ENCODE results near the gene RASD1.
"Not testable (repeated sequence)": the region's sequence is repeated elsewhere in the genome, so short reads cannot be mapped to it uniquely, and the experiment has no call there.

The RASD1 gene

GRCh38 chr17:17468217-17469010 is 27.8 kb downstream of the RASD1 start:
- no peak for DNase-seq

GRCh38 chr17:17467720-17468119 is 28.5 kb downstream of the RASD1 start:
- no peak for DNase-seq

DNA sequence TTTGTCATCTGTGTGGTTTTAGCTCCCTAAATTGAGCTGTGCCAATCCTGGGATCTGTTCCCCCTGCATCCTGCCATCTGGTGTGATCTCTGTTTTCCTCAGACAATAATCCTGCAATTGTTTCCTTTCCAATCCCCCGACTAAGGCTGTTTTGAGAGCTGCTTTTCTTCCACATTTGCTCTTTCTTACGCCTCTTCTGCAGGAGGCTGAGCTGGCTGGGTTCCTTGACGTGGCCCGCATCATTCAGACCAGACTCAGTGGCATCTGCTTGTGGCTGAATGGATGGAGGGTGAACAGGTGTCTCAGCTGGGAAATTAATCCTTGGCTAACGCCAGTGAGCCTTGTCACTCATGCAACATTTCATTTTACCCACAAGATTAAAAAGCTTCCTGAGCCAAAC is 29.2 kb downstream of the RASD1 start:
- no peak for DNase-seq

GRCh38 chr17:17466511-17466910 is 29.7 kb downstream of the RASD1 start:
- no peak for DNase-seq

DNA sequence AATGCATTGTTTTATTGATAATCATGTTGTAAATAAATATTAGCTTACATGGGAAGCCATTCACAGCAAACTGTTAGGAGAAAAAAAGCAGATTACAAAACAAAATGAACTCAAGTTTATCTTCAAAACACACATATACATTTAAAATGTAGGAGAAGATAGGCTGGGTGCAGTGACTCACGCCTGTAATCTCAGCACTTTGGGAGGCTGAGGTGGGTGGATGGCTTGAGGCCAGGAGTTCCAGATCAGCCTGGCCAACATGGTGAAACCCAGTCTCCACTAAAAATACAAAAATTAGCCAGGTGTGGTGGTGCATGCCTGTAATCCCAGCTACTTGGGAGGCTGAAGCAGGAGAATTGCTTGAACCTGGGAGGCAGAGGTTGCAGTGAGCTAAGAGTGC is 30.3 kb downstream of the RASD1 start:
- not testable (repeated sequence) for DNase-seq

GRCh38 chr17:17463821-17464220 is 32.4 kb downstream of the RASD1 start:
- DNase-seq: no peak

DNA sequence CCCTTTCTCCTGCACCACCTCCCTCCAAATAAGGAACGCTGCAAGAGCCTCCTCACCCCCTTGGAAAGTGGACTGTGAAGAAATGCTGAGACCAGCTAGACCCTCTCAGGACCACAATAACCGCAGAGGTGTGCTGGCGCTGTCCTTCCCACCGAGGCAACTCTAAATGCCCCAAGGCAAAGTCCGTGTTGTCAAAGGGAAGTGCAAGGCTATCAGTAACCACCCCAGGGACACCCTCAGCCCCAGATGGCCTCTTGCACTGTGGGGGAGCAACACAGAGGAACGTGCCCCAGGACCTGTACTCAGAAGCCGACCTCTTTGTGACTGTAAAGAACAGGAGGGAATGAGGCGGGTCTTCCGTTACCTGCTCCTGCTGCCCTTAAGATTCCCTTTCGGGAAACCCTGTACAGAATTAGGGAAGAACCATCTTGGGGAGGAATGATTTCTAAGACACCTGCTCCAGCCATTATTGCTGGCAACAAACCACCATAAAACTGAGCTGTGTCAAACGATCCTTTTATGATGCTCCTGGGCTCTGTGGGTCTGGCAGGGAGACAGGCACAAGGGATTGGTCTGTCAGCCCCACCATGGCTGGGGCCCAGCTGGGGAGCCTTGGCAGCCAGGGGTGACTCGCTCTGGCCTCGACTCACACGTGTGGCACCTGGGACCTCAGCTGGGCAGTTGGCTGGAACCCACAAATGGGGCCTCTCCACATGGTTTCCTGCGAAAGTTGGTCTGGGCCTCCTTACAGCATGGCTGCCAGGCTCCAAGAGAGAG is 34.0 kb downstream of the RASD1 start:
- no peak for DNase-seq

DNA sequence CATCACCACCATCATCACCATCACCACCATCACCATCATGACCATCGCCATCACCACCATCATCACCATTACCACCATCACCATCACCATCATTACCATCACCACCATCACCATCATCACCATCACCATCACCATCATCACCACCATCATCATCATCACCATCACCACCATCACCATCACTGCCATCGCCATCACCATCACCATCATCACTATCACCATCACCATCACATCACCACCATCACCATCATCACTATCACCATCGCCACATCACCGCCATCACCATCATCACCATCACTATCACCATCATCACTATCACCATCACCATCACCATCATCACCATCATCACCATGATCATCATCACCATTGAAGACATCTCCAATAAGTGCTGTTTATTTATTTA is 36.2 kb downstream of the RASD1 start:
- no peak for DNase-seq

GRCh38 chr17:17457680-17458079 is 38.5 kb downstream of the RASD1 start:
- no peak for DNase-seq

GRCh38 chr17:17456251-17456650 is 39.9 kb downstream of the RASD1 start:
- no peak for DNase-seq

- no peak for DNase-seq
Observed at GRCh38 chr17:17455173-17455572, 41.0 kb downstream of the RASD1 start.

GRCh38 chr17:17454700-17455099 is 41.5 kb downstream of the RASD1 start:
- not testable (repeated sequence) for DNase-seq

GRCh38 chr17:17454276-17454675 is 41.9 kb downstream of the RASD1 start:
- no peak for DNase-seq

DNA sequence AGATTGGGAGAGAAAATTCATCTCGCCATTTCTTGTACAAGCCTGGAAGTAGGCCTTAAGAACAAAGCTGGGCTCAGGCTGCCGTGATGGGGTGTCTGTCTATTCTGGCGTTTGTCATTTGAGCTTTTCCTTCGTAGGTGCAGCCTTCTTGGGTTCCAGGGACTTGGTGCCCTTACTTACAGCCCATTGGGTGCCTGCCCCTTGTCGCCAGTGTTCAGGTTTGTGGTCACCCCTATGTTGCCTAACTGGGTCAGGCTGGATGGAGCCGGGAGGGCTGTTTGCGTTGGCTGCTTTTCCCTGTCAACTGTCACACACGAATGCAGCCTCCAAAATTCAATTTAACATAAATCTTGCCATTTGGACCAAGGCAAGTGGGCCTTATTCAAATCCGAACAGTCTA is 43.1 kb downstream of the RASD1 start:
- no peak for DNase-seq

DNA sequence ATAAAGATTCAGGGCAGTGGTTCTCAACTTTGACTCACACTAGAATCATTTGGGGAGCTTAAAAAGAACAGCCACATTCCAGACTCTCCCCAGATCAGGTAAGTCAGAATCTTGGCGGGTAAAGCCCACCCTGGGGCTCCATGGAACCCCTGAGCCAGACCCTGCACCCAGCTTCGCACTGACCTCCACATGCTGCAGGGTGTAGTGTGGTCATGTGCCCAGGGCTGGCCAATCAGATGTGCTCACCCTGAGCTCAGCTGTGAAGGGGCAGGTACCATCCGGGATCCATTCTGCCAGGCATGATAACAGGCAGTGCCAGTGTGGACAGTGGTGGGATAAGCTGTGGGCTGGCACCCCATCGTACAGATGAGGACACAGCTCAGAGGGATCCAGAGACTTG is 47.5 kb downstream of the RASD1 start:
- DNase-seq: no peak

DNA sequence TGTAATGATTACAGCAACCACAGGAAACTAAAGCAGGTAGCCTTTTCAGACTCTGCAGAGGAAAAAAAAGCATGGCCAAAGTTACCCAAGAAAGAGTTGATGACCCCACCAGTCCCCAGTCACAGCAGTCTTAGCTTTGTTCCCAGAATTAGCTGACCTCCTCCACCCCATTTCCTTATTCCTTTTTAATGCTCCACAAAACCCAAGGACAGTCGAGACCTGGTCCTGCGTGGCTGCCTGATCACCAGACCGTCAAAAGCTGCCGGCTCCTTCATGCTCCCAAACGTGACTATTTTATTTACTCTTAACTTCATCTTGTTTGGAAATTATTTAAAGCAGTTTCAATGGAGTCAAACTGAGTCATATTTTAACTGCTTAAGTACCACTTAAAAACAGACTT is 48.1 kb downstream of the RASD1 start:
- DNase-seq: no peak

DNA sequence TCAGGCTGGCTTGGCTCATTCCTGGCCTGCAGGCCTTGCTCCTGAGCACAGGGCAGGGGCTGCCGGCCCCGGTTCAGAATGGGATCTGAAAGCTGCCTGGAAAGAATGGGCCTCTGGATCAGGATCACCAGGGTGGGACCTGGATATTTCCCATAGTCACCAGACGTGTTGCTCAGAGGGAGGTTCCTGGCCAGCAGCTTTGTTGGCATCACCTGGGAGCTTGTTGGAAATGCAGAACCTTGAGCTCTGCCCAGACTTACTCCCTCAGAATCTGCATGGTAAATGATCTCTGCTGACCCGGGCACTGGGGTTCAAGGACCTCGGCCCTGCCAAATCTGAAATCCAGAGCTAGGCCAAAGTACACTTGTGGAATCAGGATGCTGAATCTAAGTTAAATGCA is 48.9 kb downstream of the RASD1 start:
- no peak for DNase-seq

DNA sequence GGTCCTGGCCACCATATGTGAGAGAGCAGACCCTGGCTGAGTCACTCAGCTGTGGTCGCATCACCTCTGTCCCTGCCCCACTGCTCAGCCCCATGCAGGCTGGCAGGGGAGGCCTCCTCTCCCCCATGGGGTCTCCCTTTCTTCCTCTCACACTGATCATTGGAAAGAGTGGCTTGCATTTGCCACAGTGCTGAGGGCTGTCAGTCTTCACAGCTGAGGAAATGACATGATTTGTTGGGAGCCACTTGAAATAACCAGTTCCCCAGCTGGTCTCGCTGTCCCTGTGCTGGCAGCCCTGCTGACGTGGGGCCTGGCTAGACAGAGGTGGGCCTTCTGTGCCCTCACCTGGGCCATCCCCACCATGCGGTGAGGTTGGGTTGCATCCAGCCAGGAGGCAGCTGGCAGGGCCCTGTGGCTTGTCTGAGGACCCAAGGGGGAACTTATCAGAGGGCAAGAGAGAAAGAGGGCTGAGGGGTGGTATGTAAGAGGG is 49.5 kb downstream of the RASD1 start:
- DNase-seq: no peak

DNA sequence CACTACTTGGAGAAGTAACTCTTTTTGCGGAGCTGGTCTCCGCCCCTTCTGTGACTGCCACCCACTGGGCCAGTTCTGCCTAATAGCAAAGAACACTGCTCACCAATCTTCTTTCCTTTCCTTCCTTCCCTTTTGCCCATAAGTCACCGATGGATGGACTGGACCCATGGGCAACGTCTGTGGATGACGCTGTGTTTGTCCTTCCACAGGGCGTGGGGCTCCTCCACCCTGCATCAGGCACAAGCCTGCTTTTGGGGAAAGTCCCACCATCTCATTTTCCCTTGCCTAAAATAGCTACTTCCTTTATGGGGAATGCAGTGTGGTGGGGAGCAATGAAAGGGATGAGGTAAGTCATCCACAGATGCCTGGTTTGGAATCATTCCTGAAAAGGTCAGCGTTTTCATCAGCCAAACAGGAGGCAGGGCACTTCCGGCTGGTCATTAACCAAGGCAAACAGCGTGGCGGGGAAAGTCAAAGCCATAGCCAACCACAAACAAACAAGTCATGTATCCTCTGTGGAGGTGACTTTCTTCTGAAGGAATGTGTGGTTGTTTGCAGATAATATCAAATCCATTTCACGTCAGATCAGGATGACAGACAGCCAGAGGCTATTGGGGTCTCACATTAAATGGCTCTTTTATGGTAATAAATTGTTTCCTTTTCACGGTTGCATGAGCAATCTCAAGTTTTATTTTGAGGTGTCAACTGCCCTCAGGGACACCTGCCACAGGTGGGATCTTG is 50.1 kb downstream of the RASD1 start:
- DNase-seq: no peak

DNA sequence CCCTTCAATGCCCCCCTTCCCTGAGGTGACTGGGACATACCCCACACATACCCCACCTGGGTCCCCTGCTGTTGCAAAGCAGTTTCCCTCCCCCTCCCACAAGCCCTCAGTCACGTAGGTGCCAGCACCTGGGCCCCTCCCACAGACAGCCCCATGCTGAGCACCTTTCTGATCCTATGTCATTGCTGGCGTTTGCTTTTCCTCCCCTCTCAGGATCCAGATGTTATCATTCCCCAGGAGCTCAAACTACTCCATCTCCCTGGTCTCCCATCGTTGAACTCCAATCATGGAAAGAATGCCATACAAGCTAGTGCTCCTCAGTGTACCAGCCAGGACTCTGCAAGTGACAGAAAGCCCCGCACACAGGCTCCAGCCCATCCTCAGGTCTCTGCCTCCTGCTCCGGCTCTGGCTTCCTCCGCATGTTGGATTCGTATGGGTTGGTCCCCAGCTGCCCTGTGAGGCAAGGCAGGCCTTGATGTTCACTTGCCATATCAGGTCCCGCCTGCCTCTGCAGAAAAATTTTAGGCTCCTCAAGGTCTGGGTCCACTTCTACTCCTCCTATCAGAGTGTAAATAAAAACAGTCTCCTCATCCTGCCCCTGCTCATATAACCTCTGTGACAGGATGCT is 50.8 kb downstream of the RASD1 start:
- DNase-seq: no peak
